ENCODE measurements around the gene WAC.
"Not testable (repeated sequence)": the region's sequence is repeated elsewhere in the genome, so short reads cannot be mapped to it uniquely, and the experiment has no call there.

Gene WAC

GRCh38 chr10:28612877-28613276 is 80.0 kb downstream of the WAC start:
- DNase-seq (ENCODE audit: low spot score): no peak

GRCh38 chr10:28616514-28616913 is 83.6 kb downstream of the WAC start:
- DNase-seq (ENCODE audit: low spot score): no peak

- DNase-seq (ENCODE audit: low spot score): no peak
Observed at GRCh38 chr10:28619455-28619854, 86.5 kb downstream of the WAC start.

GRCh38 chr10:28620251-28620650 is 87.3 kb downstream of the WAC start:
- no peak for DNase-seq (ENCODE audit: low spot score)

- DNase-seq (ENCODE audit: low spot score): no peak
Observed at GRCh38 chr10:28623483-28623882, 90.6 kb downstream of the WAC start.

GRCh38 chr10:28624351-28624750 is 91.4 kb downstream of the WAC start:
- DNase-seq (ENCODE audit: low spot score): no peak

GRCh38 chr10:28627102-28627501 is 94.2 kb downstream of the WAC start:
- no peak for DNase-seq (ENCODE audit: low spot score)

GRCh38 chr10:28628184-28628893 is 95.4 kb downstream of the WAC start:
- DNase-seq (ENCODE audit: low spot score): peak; percentile 81

GRCh38 chr10:28631896-28632583 is 99.1 kb downstream of the WAC start:
- no peak for DNase-seq (ENCODE audit: low spot score)

GRCh38 chr10:28632584-28632945 is 99.6 kb downstream of the WAC start:
- DNase-seq (ENCODE audit: low spot score): no peak

- DNase-seq (ENCODE audit: low spot score): no peak
Observed at GRCh38 chr10:28633750-28634149, 100.8 kb downstream of the WAC start.

GRCh38 chr10:28637346-28637745 is 104.4 kb downstream of the WAC start:
- DNase-seq (ENCODE audit: low spot score): no peak

GRCh38 chr10:28638392-28638791 is 105.5 kb downstream of the WAC start:
- DNase-seq (ENCODE audit: low spot score): no peak

GRCh38 chr10:28640551-28640950 is 107.6 kb downstream of the WAC start:
- no peak for DNase-seq (ENCODE audit: low spot score)

- no peak for DNase-seq (ENCODE audit: low spot score)
Observed at GRCh38 chr10:28644647-28645046, 111.7 kb downstream of the WAC start.

- no peak for DNase-seq (ENCODE audit: low spot score)
Observed at GRCh38 chr10:28652106-28652505, 119.2 kb downstream of the WAC start.

- DNase-seq (ENCODE audit: low spot score): no peak
Observed at GRCh38 chr10:28652703-28653102, 119.8 kb downstream of the WAC start.

- DNase-seq (ENCODE audit: low spot score): not testable (repeated sequence)
Observed at GRCh38 chr10:28658824-28659223, 125.9 kb downstream of the WAC start.

- DNase-seq (ENCODE audit: low spot score): no peak
Observed at GRCh38 chr10:28661035-28661434, 128.1 kb downstream of the WAC start.

GRCh38 chr10:28663576-28664368 is 130.9 kb downstream of the WAC start:
- DNase-seq (ENCODE audit: low spot score): peak; percentile 90

GRCh38 chr10:28664369-28664740 is 131.4 kb downstream of the WAC start:
- no peak for DNase-seq (ENCODE audit: low spot score)

- no peak for DNase-seq (ENCODE audit: low spot score)
Observed at GRCh38 chr10:28666751-28667467, 134.0 kb downstream of the WAC start.

Measured in cerebellar cortex (tissue), 1 donor.